Tibial nerve (tissue), 4 donors: ENCODE results near the gene S100A10. TPM values are rescaled to one million over a fixed set of nuclear protein-coding genes. Genes with fewer than 3 reads are reported as not detected.

Source experiments
- DNase-seq, 2 donors: peaks; one replicate each; pipeline ENCODE4 v3.0.0-alpha.2; 2019; ENCODE audit warnings: low spot score in 2 of 2
- H3K27ac ChIP-seq, 4 donors: fragments of 200-600 bp; sonication (generic) in 3 of 4; one replicate each; pipeline ENCODE4 v1.5.1; 2017 to 2019; ENCODE audit warnings: mild to moderate bottlenecking in 1 of 4
- H3K27me3 ChIP-seq, 2 donors: fragments of 200-600 bp; sonication (generic) in 1 of 2; one replicate each; pipeline versions ENCODE4 v1.5.1 to v1.6.0; 2017 to 2019
- H3K36me3 ChIP-seq, 3 donors: fragments of 200-600 bp; sonication (generic); one replicate each; pipeline ENCODE4 v1.5.1; 2018 to 2019
- H3K4me1 ChIP-seq, 4 donors: fragments of 200-600 bp; sonication (generic) in 3 of 4; one replicate each; pipeline ENCODE4 v1.5.1; 2017 to 2019
- H3K4me3 ChIP-seq, 4 donors: fragments of 200-600 bp; sonication (generic) in 3 of 4; one replicate each; pipeline ENCODE4 v1.5.1; 2017 to 2019; ENCODE audit warnings: mild to moderate bottlenecking in 1 of 4, moderate library complexity in 1 of 4
- H3K9me3 ChIP-seq, 4 donors: fragments of 200-600 bp; sonication (generic) in 3 of 4; one replicate each; pipeline ENCODE4 v1.5.1; 2017 to 2019
- EP300 ChIP-seq, 2 donors: sonication (generic); formaldehyde crosslinking; IDR thresholded peaks; one replicate each; pipeline ENCODE4 v1.6.1; 2017; ENCODE audit warnings: antibody characterized with exemption in 2 of 2, mild to moderate bottlenecking in 1 of 2
- POLR2A ChIP-seq, 2 donors: fragments of 450-650 bp; IDR thresholded peaks; one replicate each; pipeline ENCODE4 v1.6.1; 2017; ENCODE audit warnings: antibody characterized with exemption in 2 of 2, mild to moderate bottlenecking in 2 of 2, moderate library complexity in 2 of 2
- WGBS, 2 donors: methylation state at CpG; one replicate each; pipeline ENCODE4 v1.1.5; 2018; 5-methylcytosine and 5-hydroxymethylcytosine counted together
- total RNA-seq, 4 donors: library from RNA; depleted of rRNA; stranded (reverse); fragments of >200 nt; gene quantifications; one replicate each; pipeline ENCODE4 v1.1.0, GENCODE V29; 2016
- TF ChIP-seq, protein P1 (sequence below), 5 experiments: fragments of 200-600 bp in 3 of 5; fragments of 450-650 bp in 2 of 5; sonication (generic) in 3 of 5; IDR thresholded peaks; one replicate each; pipeline ENCODE4 v1.5.1; 2016 to 2019; ENCODE audit warnings: antibody characterized with exemption in 5 of 5, mild to moderate bottlenecking in 3 of 5, moderate library complexity in 2 of 5

Gene S100A10
- total RNA-seq, 4 donors from 2014 or later = 108 to 230 (median 192) TPM

DNA sequence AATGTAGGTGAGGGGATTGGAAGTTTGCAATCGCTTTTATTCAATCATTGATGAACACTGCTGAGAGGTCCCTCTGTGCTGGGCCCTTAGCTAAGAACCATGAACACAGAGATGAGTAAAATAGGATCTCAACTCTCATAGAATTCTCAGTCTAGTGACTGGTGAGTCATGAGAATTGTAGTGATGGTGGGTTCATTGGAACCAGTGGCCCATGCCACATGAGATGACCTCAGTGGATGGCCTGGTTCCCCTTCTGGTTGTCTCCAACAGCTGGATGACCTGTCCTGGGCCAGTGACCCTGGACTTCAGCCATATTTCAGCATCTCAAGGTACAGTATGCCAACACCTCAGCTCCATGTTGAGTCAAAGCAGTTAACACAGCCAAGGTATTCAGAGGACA lies 21.3 kb upstream of the S100A10 start:
- Histone ChIP-seq H3K27me3 (no peaks in the 10 kb centered on the region), H3K4me3 (no peak overlapping the region), H3K36me3 (no peaks in the 10 kb centered on the region), H3K4me1 (no peaks in the 10 kb centered on the region), H3K9me3 (no peaks in the 10 kb centered on the region), H3K27ac (no peak overlapping the region)
- DNase-seq = no peak
- WGBS, 2 donors = 96 to 100% methylated on average over 1 of the region's 1 CpG
- TF ChIP-seq, protein P1, sequence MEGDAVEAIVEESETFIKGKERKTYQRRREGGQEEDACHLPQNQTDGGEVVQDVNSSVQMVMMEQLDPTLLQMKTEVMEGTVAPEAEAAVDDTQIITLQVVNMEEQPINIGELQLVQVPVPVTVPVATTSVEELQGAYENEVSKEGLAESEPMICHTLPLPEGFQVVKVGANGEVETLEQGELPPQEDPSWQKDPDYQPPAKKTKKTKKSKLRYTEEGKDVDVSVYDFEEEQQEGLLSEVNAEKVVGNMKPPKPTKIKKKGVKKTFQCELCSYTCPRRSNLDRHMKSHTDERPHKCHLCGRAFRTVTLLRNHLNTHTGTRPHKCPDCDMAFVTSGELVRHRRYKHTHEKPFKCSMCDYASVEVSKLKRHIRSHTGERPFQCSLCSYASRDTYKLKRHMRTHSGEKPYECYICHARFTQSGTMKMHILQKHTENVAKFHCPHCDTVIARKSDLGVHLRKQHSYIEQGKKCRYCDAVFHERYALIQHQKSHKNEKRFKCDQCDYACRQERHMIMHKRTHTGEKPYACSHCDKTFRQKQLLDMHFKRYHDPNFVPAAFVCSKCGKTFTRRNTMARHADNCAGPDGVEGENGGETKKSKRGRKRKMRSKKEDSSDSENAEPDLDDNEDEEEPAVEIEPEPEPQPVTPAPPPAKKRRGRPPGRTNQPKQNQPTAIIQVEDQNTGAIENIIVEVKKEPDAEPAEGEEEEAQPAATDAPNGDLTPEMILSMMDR (IDR thresholded peaks at IDR 0.05) = no peak
- no peak for TF ChIP-seq POLR2A (IDR thresholded peaks at IDR 0.05)
- TF ChIP-seq EP300 (IDR thresholded peaks at IDR 0.05) = no peak

DNA sequence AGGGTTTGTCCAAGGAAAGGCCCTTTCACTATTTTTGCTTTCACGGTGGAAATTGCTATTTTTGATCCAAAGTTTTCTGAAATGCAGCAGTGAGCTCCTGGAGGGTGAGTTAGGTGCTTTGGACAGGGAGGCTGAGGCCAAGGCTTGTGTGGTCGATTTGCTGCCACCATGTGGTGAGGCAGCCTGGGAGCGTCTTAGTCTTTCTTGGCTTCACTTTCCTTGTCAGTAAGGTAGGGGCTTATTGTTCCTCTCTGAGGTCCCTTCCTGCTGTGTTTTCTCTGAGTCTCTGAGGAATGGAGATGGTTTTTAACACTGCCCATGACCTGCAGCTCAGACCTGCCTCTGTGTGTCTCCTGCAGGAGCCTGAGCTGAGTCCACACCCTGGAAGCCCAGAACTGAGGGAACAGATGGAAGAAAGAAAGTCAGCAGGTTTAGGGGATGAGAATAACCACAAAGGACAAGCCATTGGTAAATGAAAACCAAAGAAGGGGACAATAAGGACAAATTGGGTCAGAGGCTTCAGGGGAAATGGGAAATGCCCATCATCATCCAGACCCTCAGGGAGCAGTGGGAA lies 20.1 kb upstream of the S100A10 start:
- no peak for DNase-seq
- no peaks in the 10 kb centered on the region for H3K4me1 ChIP-seq
- H3K27me3 ChIP-seq = no peaks in the 10 kb centered on the region
- WGBS, 2 donors = 16 to 19% methylated on average over 3 of the region's 3 CpGs
- no peaks in the 10 kb centered on the region for H3K36me3 ChIP-seq
- H3K27ac ChIP-seq = no peak overlapping the region
- no peaks in the 10 kb centered on the region for H3K9me3 ChIP-seq
- TF ChIP-seq EP300 (IDR thresholded peaks at IDR 0.05) = no peak
- no peak for TF ChIP-seq POLR2A (IDR thresholded peaks at IDR 0.05)
- TF ChIP-seq, protein P1 (IDR thresholded peaks at IDR 0.05) = peak in 3 of 5 experiments; percentile 17 to 51 (median 33)
- no peak overlapping the region for H3K4me3 ChIP-seq

DNA sequence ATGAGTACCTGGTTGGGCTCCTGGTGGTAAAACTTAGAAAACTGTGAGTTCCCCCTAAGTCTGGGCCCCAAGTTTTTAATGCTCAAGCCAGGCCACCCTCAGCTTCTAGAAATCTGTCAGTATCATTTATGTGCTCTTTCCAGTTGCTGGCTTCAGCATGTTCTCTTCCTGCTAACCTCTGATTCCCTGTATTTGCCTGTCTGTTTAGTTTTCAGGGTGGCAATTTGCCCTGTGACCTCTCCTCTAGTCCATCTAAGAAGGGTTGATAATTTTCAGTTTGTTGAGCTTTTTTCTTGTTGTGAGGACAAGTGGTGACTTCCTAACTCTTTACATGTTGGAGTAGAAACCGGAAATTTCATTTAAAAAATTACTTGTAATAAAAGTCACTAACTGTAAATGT lies 16.0 kb upstream of the S100A10 start:
- WGBS, 2 donors = 94 to 98% methylated on average over 1 of the region's 1 CpG

DNA sequence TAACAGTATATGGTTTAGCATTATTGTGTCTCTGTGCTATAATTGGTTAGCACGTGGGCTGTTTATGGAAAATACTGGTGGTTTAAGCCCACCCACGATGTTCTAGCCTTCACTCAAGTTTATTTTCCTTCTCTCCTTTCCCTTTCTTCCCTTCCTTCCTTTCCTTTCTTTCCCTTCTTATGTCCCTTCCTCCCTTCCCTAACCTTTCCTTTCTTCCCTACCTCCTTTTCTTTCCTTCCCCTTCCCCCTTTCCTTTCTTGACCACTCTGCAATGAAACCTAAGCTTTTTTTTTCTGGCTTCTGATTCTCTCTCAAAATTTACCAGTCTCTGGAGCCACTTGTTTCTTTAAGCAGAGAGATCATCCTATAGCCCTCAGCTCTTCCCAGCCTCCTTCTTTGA lies 13.4 kb upstream of the S100A10 start:
- WGBS, 2 donors = 49 to 58% methylated on average over 2 of the region's 2 CpGs
- Histone ChIP-seq H3K9me3 (no peaks in the 10 kb centered on the region), H3K4me1 (peaks cover 0 to 3% (median 2%) of the 10 kb centered on the region in 4 donors), H3K36me3 (no peaks in the 10 kb centered on the region), H3K4me3 (no peak overlapping the region), H3K27me3 (no peaks in the 10 kb centered on the region), H3K27ac (no peak overlapping the region)
- TF ChIP-seq POLR2A (IDR thresholded peaks at IDR 0.05) (no peak), EP300 (IDR thresholded peaks at IDR 0.05) (no peak)
- TF ChIP-seq, protein P1 (IDR thresholded peaks at IDR 0.05) = no peak
- no peak for DNase-seq

More for the DNA sequence above, 16.0 kb upstream of the S100A10 start:
- DNase-seq = no peak
- Histone ChIP-seq H3K4me1 (no peaks in the 10 kb centered on the region), H3K27ac (no peak overlapping the region), H3K9me3 (no peaks in the 10 kb centered on the region), H3K4me3 (no peak overlapping the region), H3K36me3 (no peaks in the 10 kb centered on the region), H3K27me3 (no peaks in the 10 kb centered on the region)
- TF ChIP-seq POLR2A (IDR thresholded peaks at IDR 0.05) (no peak), EP300 (IDR thresholded peaks at IDR 0.05) (no peak)
- TF ChIP-seq, protein P1 (IDR thresholded peaks at IDR 0.05) = no peak

DNA sequence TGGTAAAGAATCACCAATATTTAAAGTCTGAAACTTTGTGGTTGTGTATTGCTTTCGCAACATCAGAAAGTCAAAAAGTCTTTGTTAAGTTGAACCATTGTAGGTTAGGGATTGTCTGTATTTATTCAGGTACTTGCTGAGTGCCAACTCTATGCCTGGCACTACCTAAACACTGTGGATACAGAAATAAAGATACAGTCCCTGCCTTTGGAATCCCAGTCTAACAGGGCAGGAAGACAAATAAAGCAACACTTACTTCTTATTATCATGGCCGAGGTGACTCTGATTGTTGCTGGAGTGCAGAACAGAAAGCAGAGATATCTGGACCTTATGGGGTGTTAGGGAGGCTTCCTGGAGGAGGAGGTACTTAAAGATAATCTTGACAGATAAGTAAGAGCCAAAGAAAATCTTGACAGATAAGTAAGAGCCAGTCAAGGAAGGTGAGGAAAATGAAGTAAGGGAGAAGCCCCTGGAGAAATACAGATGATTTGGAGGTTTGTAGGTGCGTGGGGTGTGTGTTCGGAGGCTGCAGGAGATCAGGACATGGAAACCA lies 11.8 kb upstream of the S100A10 start:
- H3K4me3 ChIP-seq = no peak overlapping the region
- peaks cover 0 to 19% (median 6%) of the 10 kb centered on the region in 4 donors for H3K4me1 ChIP-seq
- no peak overlapping the region for H3K27ac ChIP-seq
- DNase-seq = no peak
- TF ChIP-seq, protein P1 (IDR thresholded peaks at IDR 0.05) = no peak
- no peak for TF ChIP-seq POLR2A (IDR thresholded peaks at IDR 0.05)
- no peaks in the 10 kb centered on the region for H3K27me3 ChIP-seq
- 63 to 67% methylated on average over 4 of the region's 4 CpGs for WGBS, 2 donors
- no peaks in the 10 kb centered on the region for H3K36me3 ChIP-seq
- H3K9me3 ChIP-seq = no peaks in the 10 kb centered on the region
